ENCODE results near the gene DNAJA3. TPM values are rescaled to one million over a fixed set of nuclear protein-coding genes. Genes with fewer than 3 reads are reported as not detected.

DNAJA3 gene
- total RNA-seq, 1 experiment from 2014 or later, result 56.2 TPM

GRCh38 chr16:4433914-4434787 lies 8.5 kb downstream of the DNAJA3 start:
- H2AFZ ChIP-seq (ENCODE audit: low read length), result no peak overlapping the region
- no peak overlapping the region for H3K9ac ChIP-seq (ENCODE audit: extremely low read depth, insufficient read length, low read length)
- no peak overlapping the region for H2BK20ac ChIP-seq (ENCODE audit: low read depth, low read length, poor library complexity, severe bottlenecking)
- no peak overlapping the region for H3K18ac ChIP-seq (ENCODE audit: insufficient read length, low read depth, low read length)
- peak overlapping the region; percentile 58 for H4K5ac ChIP-seq (ENCODE audit: insufficient read length, low read depth, low read length)
- no peak overlapping the region for H2AK5ac ChIP-seq (ENCODE audit: insufficient read length, low read length)
- no peak overlapping the region for H3K23ac ChIP-seq (ENCODE audit: insufficient read length, low read depth, low read length)
- no peaks in the 10 kb centered on the region for H3K9me3 Mint-ChIP-seq
- no peak overlapping the region for H3K4ac ChIP-seq (ENCODE audit: low read depth, low read length)
- no peaks in the 10 kb centered on the region for H3K27me3 Mint-ChIP-seq (ENCODE audit: low read depth)
- peaks cover 25 to 70% (median 51%) of the 10 kb centered on the region in 3 experiments; a peak in 6 of 7 replicates for H3K36me3 Mint-ChIP-seq (ENCODE audit: insufficient read depth in 1 of 3, low read depth in 3 of 3)
- no peaks in the 10 kb centered on the region for H3K79me1 ChIP-seq (ENCODE audit: insufficient read depth, low read depth, low read length, poor library complexity, severe bottlenecking)
- no peaks in the 10 kb centered on the region for H3K23me2 ChIP-seq (ENCODE audit: insufficient read length, low read depth, low read length, poor library complexity, severe bottlenecking)
- H3K4me2 ChIP-seq (ENCODE audit: insufficient read depth, insufficient read length, low read length), result no peak overlapping the region
- no peak overlapping the region for H3K56ac ChIP-seq (ENCODE audit: insufficient read length, low read depth, low read length)
- no peaks in the 10 kb centered on the region for H3K27me3 ChIP-seq (ENCODE audit: insufficient read depth, low read length)
- H3K4me1 Mint-ChIP-seq, result no peaks in the 10 kb centered on the region
- H4K8ac ChIP-seq (replicated peaks; ENCODE audit: insufficient read length, low read depth, low read length), result no peak overlapping the region
- H2BK12ac ChIP-seq (ENCODE audit: insufficient read length, low read depth, low read length), result no peak overlapping the region
- DNase-seq, result no peak
- H4K91ac ChIP-seq (ENCODE audit: insufficient read length, low read depth, low read length), result no peak overlapping the region
- no peak overlapping the region for H2BK120ac ChIP-seq (ENCODE audit: low read depth, low read length, poor library complexity, severe bottlenecking)
- H3K79me2 ChIP-seq (ENCODE audit: insufficient read depth, low read length), result no peaks in the 10 kb centered on the region
- no peaks in the 10 kb centered on the region for H3K9me3 ChIP-seq (ENCODE audit: control insufficient read depth, low read depth, low read length)
- H3K14ac ChIP-seq (ENCODE audit: insufficient read depth, low read length), result no peak overlapping the region
- no CpG with 5 or more reads among the region's 12 CpGs for WGBS (ENCODE audit: extremely low coverage, insufficient read length, low lambda C conversion rate)
- no peak overlapping the region for H3T11ph ChIP-seq (ENCODE audit: low read length)
- H3K4me1 ChIP-seq (ENCODE audit: insufficient read depth, low read length), result no peaks in the 10 kb centered on the region
- H3K27ac Mint-ChIP-seq, result peak overlapping the region in 1 of 3 experiments; percentile 44; a peak in 1 of 7 replicates
- no peak overlapping the region for H3K4me3 Mint-ChIP-seq
- TF ChIP-seq CTCF (conservative IDR thresholded peaks at IDR 0.05), result no peak
- no peak overlapping the region for H2BK5ac ChIP-seq (ENCODE audit: insufficient read length, low read length)
- no peak overlapping the region for H2BK15ac ChIP-seq (ENCODE audit: low read depth, low read length)
- H4K20me1 ChIP-seq (ENCODE audit: control insufficient read depth, insufficient read depth, insufficient read length), result no peaks in the 10 kb centered on the region
- no peak overlapping the region for H3K27ac ChIP-seq (ENCODE audit: insufficient read length, low read depth, low read length)

Measured in H9 (cell line).